HG02884 (cell line): ENCODE data around the gene PCAT6.
"Not testable (repeated sequence)": the region's sequence is repeated elsewhere in the genome, so short reads cannot be mapped to it uniquely, and the experiment has no call there.

Source experiments
- ATAC-seq: cut with Tn5 transposase; IDR thresholded peaks from one replicate; pipeline ENCODE4 v1.9.1; 2021; ENCODE audit warnings: mild to moderate bottlenecking, moderate library complexity; ENCODE audit not compliant: unreplicated experiment

The PCAT6 gene

GRCh38 chr1:202806845-202807450 is 3.8 kb upstream of the PCAT6 start:
- no peak for ATAC-seq

- ATAC-seq: no peak
Measured at GRCh38 chr1:202807451-202807925, 3.3 kb upstream of the PCAT6 start.

DNA sequence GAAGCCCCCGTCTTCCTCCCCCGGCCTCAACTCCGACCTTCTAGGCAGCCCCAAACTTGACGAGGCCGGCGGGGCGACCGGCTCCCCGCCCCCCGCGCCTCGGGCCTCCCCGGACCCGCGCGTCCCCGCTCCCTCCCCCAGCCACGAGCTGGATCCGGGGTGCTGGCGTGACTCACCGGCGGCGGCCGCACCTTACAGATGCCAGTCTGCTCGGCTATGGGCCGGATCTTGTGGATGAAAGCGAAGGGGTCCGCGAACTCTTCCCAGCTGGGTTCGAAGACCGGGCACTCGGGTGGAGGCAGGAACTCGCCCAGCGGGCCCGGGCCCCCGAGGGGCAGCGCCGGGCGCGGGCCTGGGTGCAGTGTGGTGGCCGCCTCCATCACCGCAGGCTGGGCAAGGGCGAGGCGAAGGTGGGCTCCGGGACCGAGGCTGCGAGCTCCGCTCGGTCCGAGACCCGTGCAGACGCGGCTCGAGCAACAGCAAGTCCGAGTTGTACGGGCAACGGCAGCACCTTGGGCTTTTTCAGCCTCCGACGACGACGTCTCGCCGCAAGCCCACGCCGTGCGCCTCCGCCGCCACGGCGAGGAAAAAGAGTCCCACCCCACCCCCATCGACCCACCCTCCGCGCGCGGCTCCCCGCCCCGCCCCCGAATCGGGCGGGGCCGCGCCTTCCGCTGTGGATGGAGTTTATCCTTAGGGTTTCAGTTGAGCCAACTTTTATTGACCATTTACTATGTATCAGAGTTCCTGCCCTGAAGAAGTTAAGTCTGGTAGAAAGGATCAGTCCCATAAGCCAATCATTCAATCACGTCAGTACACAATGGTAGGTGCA is 2.6 kb upstream of the PCAT6 start, which contains the start of gene KDM5B:
KDM5B (minus strand) TSS at position 496 of the 832 bp plus-strand sequence; CDS start at position 380, 116 bp downstream.
- ATAC-seq: no peak

DNA sequence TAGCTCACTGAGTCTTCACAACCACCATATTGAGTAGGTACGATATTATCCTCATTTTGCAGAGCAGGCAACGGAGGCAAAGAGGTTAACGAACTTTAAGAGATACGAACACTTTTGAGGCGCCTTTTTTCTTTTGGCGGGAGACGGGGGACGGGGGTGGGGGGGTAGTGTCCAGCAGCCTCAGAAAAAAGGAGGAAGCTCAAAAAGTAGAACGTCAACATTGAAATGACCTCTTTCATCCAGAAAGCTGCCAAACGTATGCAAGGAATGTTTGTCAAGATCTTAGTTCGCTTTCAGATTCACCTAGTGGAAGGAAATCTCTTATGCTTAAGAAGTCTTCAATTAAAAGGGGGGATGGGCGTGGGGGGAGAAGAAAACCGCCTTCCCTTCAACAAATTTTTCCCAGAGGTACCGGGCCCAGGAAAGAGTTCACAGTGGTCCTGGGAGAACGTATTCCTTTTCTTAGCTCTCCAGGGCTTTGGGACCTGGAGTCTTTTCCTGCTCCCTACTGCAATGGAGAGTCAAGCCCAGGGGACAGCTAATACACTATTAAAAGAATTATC is 1.1 kb upstream of the PCAT6 start:
- no peak for ATAC-seq

- no peak for ATAC-seq
Measured at GRCh38 chr1:202810193-202810614, 550 bp upstream of the PCAT6 start.

GRCh38 chr1:202811296-202812175 is 782 bp downstream of the PCAT6 start:
- ATAC-seq: no peak

DNA sequence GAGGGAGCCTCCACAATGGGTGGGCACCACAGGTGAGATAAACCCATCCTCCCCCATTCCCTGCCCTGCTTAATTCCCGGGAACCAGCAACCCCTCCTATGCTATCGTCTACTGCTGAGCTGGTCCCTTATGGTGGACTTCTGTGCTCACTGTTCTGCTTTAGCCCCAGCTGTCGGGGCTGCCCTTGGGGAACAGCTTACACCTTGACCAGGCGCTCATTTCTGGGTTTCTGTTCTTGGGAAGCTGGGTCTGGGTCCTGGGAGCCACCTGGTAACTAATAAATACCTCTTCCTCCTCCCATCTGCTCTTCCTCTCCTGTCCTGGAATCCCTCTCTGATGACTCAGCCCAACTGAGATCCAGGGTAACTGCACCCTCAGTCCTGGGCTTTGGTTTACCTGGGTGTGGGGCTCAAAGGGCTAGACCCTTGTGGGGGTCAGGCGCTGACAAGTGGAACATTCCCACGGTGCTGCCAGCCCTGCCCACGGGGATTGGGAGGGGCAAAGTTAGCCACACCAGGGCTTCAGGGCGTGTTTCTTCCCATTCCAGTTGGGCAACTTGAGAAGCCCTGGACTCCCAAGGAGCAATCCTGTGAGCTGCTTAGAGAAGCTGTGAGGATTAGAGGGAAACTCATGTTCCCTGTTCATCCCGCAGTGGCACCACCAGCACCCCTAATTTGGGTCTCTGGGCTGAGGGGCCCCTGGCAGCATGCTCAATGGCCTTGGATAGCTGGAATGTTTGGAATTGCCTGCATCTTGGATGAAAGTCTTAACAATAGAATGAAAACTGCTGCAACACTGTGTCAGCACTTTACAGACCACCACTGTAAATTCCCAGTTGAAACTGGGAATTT is 1.6 kb downstream of the PCAT6 start:
- ATAC-seq: no peak

DNA sequence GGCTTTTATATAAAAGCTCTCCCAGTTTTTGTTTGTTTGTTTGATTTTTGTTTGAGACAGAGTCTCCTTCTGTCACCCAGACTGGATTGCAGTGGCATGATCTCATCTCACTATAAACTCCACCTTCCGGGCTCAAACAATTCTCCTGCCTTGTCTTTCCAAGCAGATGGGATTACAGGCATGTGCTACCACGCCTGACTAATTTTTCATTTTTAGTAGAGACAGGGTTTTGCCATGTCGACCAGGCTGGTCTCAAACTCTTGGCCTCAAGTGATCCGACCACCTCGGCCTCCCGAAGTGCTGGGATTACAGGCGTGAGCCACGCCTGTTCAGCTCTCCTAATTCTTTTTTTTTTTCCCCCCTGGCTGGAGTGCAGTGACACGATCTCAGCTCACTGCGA is 4.4 kb downstream of the PCAT6 start:
- no peak for ATAC-seq

- no peak for ATAC-seq
Measured at GRCh38 chr1:202818819-202819218, 8.1 kb downstream of the PCAT6 start.

- ATAC-seq: no peak
Measured at GRCh38 chr1:202821467-202821866, 10.7 kb downstream of the PCAT6 start.

- ATAC-seq: no peak
Measured at GRCh38 chr1:202825748-202826147, 15.0 kb downstream of the PCAT6 start.

DNA sequence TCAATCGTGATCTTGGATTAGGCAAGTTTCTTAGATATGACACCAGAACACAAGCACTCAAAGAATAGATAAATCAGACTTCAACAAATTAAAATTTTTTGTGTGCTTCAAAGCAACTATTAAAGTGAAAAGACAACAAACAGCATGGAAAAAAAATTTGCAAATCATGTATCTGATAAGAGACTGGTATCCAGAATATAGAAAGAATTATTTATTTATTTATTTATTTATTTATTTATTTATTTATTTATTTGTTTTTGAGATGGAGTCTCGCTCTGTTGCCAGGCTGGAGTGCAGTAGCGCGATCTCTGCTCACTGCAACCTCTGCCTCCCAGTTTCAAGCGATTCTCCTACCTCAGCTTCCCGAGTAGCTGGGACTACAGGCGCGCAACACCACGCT is 18.5 kb downstream of the PCAT6 start:
- ATAC-seq: not testable (repeated sequence)

DNA sequence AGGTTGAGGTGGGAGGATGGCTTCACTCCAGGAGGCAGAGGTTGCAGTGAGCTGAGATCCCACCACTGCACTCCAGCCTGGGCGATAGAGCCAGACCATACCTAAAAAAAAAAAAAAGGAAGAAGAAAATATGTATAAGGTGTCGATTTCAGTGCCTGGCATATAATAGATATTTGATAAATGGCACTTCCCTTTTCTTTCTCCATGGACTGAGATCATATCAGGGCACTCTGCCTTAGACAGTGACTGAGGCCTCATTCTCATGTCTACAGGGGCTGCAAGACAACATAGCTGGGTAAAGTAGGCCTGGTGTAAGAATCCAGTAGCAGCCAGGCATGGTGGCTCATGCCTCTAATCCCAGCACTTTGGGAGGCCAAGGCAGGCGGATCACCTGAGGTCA is 21.2 kb downstream of the PCAT6 start:
- no peak for ATAC-seq

- no peak for ATAC-seq
Measured at GRCh38 chr1:202834771-202835547, 24.2 kb downstream of the PCAT6 start.

DNA sequence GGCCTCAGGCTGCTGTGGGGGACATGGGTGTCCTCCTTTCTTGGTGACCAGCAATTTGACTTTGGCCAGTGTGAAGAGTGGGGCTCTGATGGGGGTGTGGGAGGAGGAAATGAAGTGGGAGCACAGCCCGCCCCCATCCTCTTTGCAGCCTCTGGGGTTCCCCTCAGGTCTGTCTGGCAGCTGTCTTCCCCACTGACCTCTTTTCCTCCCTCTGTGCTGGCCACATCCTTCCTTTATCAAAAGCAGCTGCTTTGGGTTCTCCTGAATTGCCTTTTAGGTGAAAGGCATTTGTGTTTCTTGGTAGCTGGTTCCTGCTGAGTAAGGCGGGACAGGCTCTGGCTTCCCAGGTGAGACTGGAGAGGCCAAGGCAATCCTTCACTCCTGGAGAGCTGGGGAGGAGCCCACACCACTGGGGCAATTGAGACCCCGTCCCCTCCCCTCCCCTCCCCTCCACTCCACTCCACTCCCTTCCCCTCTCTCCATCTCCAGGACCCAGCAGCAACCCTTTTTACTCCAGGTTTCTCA is 24.9 kb downstream of the PCAT6 start:
- ATAC-seq: no peak

- no peak for ATAC-seq
Measured at GRCh38 chr1:202836623-202837403, 26.1 kb downstream of the PCAT6 start.

DNA sequence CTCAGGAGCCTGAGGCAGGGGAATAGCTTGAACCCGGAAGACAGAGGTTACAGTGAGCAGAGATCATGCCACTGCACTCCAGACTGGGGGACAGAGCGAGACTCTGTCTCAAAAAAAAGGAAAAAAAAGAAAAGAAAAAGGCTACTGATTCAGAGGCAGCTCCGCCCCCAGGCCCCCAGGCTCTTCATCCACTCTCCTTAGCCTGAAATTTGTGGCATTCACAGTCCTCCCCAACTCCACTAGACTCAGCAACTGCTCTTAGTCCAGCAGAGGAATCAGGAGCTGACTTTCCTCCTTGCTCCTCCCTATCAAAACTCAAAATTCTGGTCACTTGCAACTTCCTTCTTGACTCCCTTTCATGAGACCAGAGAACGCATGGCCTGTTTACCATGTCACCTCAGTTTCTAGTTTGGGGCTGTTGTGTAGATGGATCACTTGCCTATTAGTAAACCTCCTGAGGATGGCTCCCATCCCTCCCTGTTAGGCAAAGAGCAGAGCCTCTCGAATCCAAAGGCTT is 27.1 kb downstream of the PCAT6 start:
- ATAC-seq: no peak

DNA sequence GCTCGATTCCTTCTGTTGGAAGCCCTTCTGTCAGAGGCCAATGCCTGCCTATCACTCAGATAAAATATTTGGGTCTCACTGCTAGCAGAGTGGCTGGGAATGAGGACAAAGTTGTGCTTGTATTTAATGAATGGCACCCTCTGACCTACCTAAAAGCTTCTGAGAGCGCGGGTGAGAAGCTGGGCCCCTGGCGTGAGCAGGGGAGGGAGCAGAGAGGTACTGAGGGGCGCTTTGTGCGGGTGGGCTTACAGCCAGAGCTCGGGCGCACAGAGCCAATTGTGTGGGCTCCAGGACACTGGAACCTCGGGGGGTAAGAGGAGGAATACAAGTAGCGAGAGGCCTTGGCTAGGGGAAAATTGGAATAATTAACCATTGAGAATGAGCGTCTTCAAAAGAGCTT is 32.3 kb downstream of the PCAT6 start:
- ATAC-seq: no peak
